GM12878 (cell line): ENCODE data around the gene ARRDC1.

Source experiments
- CHD1 ChIP-seq: IDR thresholded peaks from 2 replicates; pipeline ENCODE4 v1.6.1; 2012; ENCODE audit warnings: low read depth, low read length, improper control_type of control experiment
- EED ChIP-seq: sonication (generic); IDR thresholded peaks from 2 replicates; pipeline ENCODE4 v1.6.1; 2016; ENCODE audit warnings: antibody characterized with exemption, low read depth
- NR2C2 ChIP-seq: IDR thresholded peaks from 2 replicates; pipeline ENCODE4 v1.6.1; 2011; ENCODE audit warnings: borderline replicate concordance, low read depth; ENCODE audit not compliant: control insufficient read depth, insufficient read length
- SMC3 ChIP-seq: IDR thresholded peaks from 2 replicates; pipeline ENCODE4 v1.6.1; 2011; ENCODE audit warnings: low read length, improper control_type of control experiment, borderline replicate concordance
- ZNF24 ChIP-seq: fragments of 450-650 bp; IDR thresholded peaks from 2 replicates; pipeline ENCODE4 v1.6.1; 2017; ENCODE audit warnings: antibody characterized with exemption, mild to moderate bottlenecking
- TF ChIP-seq, protein P1 (sequence below), 3 experiments: IDR thresholded peaks in 2 of 3; conservative IDR thresholded peaks in 1 of 3; 2 replicates each; pipeline ENCODE4 v1.5.1; 2011; ENCODE audit warnings: low read depth in 3 of 3, low read length in 3 of 3, mild to moderate bottlenecking in 3 of 3, control low read depth in 2 of 3, moderate library complexity in 2 of 3, inconsistent platforms in 1 of 3, mixed read lengths in 1 of 3; ENCODE audit not compliant: control insufficient read depth in 2 of 3, insufficient read depth in 1 of 3; ENCODE audit errors: extremely low read depth in 1 of 3

- TF ChIP-seq CHD1 (no peak), SMC3 (no peak), ZNF24 (no peak), EED (no peak), NR2C2 (no peak)
- TF ChIP-seq, protein P1, sequence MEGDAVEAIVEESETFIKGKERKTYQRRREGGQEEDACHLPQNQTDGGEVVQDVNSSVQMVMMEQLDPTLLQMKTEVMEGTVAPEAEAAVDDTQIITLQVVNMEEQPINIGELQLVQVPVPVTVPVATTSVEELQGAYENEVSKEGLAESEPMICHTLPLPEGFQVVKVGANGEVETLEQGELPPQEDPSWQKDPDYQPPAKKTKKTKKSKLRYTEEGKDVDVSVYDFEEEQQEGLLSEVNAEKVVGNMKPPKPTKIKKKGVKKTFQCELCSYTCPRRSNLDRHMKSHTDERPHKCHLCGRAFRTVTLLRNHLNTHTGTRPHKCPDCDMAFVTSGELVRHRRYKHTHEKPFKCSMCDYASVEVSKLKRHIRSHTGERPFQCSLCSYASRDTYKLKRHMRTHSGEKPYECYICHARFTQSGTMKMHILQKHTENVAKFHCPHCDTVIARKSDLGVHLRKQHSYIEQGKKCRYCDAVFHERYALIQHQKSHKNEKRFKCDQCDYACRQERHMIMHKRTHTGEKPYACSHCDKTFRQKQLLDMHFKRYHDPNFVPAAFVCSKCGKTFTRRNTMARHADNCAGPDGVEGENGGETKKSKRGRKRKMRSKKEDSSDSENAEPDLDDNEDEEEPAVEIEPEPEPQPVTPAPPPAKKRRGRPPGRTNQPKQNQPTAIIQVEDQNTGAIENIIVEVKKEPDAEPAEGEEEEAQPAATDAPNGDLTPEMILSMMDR (IDR thresholded peaks at IDR 0.05 in 2 of 3, conservative IDR thresholded peaks at IDR 0.05 in 1 of 3; ENCODE audit: control insufficient read depth in 2 of 3, extremely low read depth in 1 of 3, insufficient read depth in 1 of 3, low read depth in 3 of 3, low read length in 3 of 3), result no peak
Measured at GRCh38 chr9:137642118-137642601, 36.7 kb downstream of the ARRDC1 start.
